OCI-LY7 (cell line): ENCODE results near the gene CR1L. TPM values are rescaled to one million over a fixed set of nuclear protein-coding genes. Genes with fewer than 3 reads are reported as not detected.

ENCODE experiments used
- BruUV-seq: library from RNA; stranded (reverse); fragments of 400-500 nt; replicated peaks from 2 replicates; lab custom pipeline; 2021; lab: Mats Ljungman, UMichigan
- CTCF ChIA-PET: fragments of 300-600 bp; sonication (Branson Sonifier 250); formaldehyde crosslinking; loops from one replicate; lab custom pipeline; 2022; ENCODE audit warnings: antibody characterized with exemption; ENCODE audit not compliant: unreplicated experiment; lab: Charles Lee
- POLR2A ChIA-PET: fragments of 300-600 bp; sonication (Branson Sonifier 250); formaldehyde crosslinking; loops from one replicate; lab custom pipeline; 2022; ENCODE audit warnings: antibody characterized with exemption; lab: Charles Lee
- DNase-seq: peaks from one replicate; pipeline ENCODE4 v3.0.0-alpha.2; 2015; ENCODE audit warnings: low spot score
- H2AFZ ChIP-seq: fragments of 200-600 bp; sonication (generic), shearing (Covaris generic); 2 replicates; pipeline ENCODE4 v1.6.1; 2014; ENCODE audit warnings: mild to moderate bottlenecking, antibody characterized with exemption, low read length, moderate library complexity
- H3K27ac ChIP-seq: fragments of 200-600 bp; sonication (generic); 2 replicates; pipeline ENCODE4 v1.5.1; 2014; ENCODE audit warnings: mixed run types, low read depth, mild to moderate bottlenecking, moderate library complexity, low read length, inconsistent platforms; ENCODE audit not compliant: poor library complexity, severe bottlenecking
- H3K36me3 ChIP-seq: fragments of 200-600 bp; sonication (generic); 2 replicates; pipeline ENCODE4 v1.6.1; 2014; ENCODE audit warnings: mild to moderate bottlenecking, antibody characterized with exemption, low read length, moderate library complexity, mixed read lengths; ENCODE audit not compliant: insufficient read depth
- H3K4me1 ChIP-seq: fragments of 200-600 bp; sonication (generic); 2 replicates; pipeline ENCODE4 v1.5.1; 2014; ENCODE audit warnings: mild to moderate bottlenecking, low read length; ENCODE audit not compliant: insufficient read depth, poor library complexity, severe bottlenecking
- H3K4me2 ChIP-seq: fragments of 200-600 bp; sonication (generic); 2 replicates; pipeline ENCODE4 v1.6.1; 2014; ENCODE audit warnings: mild to moderate bottlenecking, low read length
- H3K4me3 ChIP-seq: fragments of 200-600 bp; sonication (generic); 2 replicates; pipeline ENCODE4 v1.5.1; 2014; ENCODE audit warnings: mild to moderate bottlenecking, low read depth, low read length; ENCODE audit not compliant: poor library complexity, severe bottlenecking
- H3K79me2 ChIP-seq: fragments of 200-600 bp; sonication (generic); 2 replicates; pipeline ENCODE4 v1.6.1; 2016; ENCODE audit warnings: low read depth, mild to moderate bottlenecking, low read length, moderate library complexity, mixed read lengths; ENCODE audit not compliant: insufficient read depth
- H3K9me2 ChIP-seq: fragments of 200-600 bp; sonication (generic); 2 replicates; pipeline ENCODE4 v1.6.1; 2016; ENCODE audit warnings: mild to moderate bottlenecking, low read length, mixed read lengths; ENCODE audit not compliant: insufficient read depth
- H3K9me3 ChIP-seq: fragments of 200-600 bp; sonication (generic); 2 replicates; pipeline ENCODE4 v1.6.1; 2014; ENCODE audit warnings: mild to moderate bottlenecking, mixed run types, low read length, mixed read lengths
- H4K20me1 ChIP-seq: fragments of 200-600 bp; sonication (generic); 2 replicates; pipeline ENCODE4 v1.6.1; 2014; ENCODE audit warnings: mild to moderate bottlenecking, antibody characterized with exemption, low read length, moderate library complexity, mixed read lengths; ENCODE audit not compliant: insufficient read depth
- CTCF ChIP-seq: fragments of 200-600 bp; sonication (generic); conservative IDR thresholded peaks from 2 replicates; pipeline ENCODE4 v1.5.1; 2014; ENCODE audit warnings: mild to moderate bottlenecking, antibody characterized with exemption, low read length, moderate library complexity, mixed read lengths
- EZH2phosphoT487 ChIP-seq: fragments of 200-600 bp; sonication (generic); IDR thresholded peaks from 2 replicates; pipeline ENCODE4 v1.6.1; 2018; ENCODE audit warnings: low read depth, borderline replicate concordance, mild to moderate bottlenecking, mixed run types, antibody characterized with exemption, low read length, moderate library complexity, mixed read lengths
- intact Hi-C: fragments of 100-400 bp; cut with micrococcal nuclease; formaldehyde crosslinking; loops from one replicate; pipeline ENCODE4 v1.10.0; 2022; ENCODE audit not compliant: unreplicated experiment
- total RNA-seq, 2 experiments: library from RNA; depleted of rRNA in 1 of 2; stranded (reverse); fragments of >200 nt in 1 of 2; shearing (Covaris generic) in 1 of 2; gene quantifications; 2 replicates each; pipeline ENCODE4 v1.2.3, GENCODE V29; 2014 to 2022

The CR1L gene
- total RNA-seq, 2 experiments from 2014 or later, result not detected

- Histone ChIP-seq H3K79me2 (peaks cover 79% of the 10 kb centered on the region), H3K27ac (peak within 1 kb of the TSS; percentile 100), H3K4me1 (peaks cover 74% of the 10 kb centered on the region), H2AFZ (no peak within 1 kb of the TSS), H3K36me3 (peaks cover 18% of the 10 kb centered on the region), H3K9me2 (no peaks in the 10 kb centered on the region), H4K20me1 (peaks cover 33% of the 10 kb centered on the region; the same call in 1 of the 2 replicates), H3K4me3 (peak within 1 kb of the TSS; percentile 98), H3K4me2 (peak within 1 kb of the TSS; percentile 94), H3K9me3 (no peaks in the 10 kb centered on the region)
- ChIA-PET CTCF (no interaction called here), POLR2A (interaction anchor here (0.8 to 3.5 kb wide), 3 partner anchors 49 to 124 kb away, joined by 3 to 15 read pairs (median 4); no protein-coding TSS in a partner anchor)
- TF ChIP-seq EZH2phosphoT487, result no peak
- no peak for TF ChIP-seq CTCF
- peak; percentile 96 for DNase-seq
- BruUV-seq, result no TSS peak
- intact Hi-C loops, result loop anchor here (1.0 to 5.0 kb wide), 3 partner anchors 45 to 115 kb away; no protein-coding TSS in a partner anchor
Observed at GRCh38 chr1:207751790-207752455, 107.0 kb downstream of the CR1L start, which contains the start of gene CD46. TSS of gene CD46 (plus strand) at chr1:207752054. CDS start at chr1:207752213, 159 bp downstream.

DNA sequence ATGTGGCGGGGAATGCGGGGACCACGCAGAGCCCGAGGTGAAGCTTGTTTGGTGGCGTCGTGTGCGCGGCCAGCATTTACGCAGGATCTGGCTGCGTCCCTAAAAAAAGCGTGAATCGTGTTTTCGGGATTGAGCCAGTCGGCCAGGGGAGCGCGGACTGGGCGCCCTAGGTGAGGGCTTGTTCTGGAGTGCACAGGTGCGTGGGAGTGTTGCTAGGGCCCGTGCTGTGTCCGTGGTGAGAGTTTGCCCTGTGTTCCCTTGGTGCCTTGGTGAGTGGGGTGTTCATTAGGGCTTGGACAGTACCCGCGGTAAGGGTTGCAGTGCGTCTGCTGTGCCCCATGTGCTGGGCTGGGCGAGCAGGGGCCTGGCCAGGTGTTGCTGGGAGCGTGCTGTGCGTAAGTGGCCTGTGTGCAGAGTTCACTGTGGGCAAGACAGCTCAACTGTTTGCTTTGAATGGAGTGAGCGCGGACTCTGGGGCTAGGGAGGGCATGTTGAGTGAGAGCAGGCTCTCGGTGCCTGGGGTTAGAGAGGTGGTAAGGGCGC is 107.6 kb downstream of the CR1L start:
- no peak for TF ChIP-seq CTCF
- TF ChIP-seq EZH2phosphoT487, result no peak
- Histone ChIP-seq H2AFZ (no peak overlapping the region), H3K4me3 (peak overlapping the region; percentile 98), H3K36me3 (peaks cover 24% of the 10 kb centered on the region), H4K20me1 (peaks cover 33% of the 10 kb centered on the region; the same call in 1 of the 2 replicates), H3K4me2 (peak overlapping the region; percentile 90), H3K9me2 (no peaks in the 10 kb centered on the region), H3K27ac (peak overlapping the region; percentile 100), H3K4me1 (peaks cover 68% of the 10 kb centered on the region), H3K79me2 (peaks cover 79% of the 10 kb centered on the region), H3K9me3 (no peaks in the 10 kb centered on the region)
- BruUV-seq, result no TSS peak
- intact Hi-C loops, result loop anchor here (1.0 to 5.0 kb wide), 3 partner anchors 44 to 115 kb away; no protein-coding TSS in a partner anchor
- peak; percentile 27 for DNase-seq
- ChIA-PET CTCF (no interaction called here), POLR2A (interaction anchor here (1.0 to 3.5 kb wide), 3 partner anchors 24 to 124 kb away, joined by 3 to 15 read pairs (median 3); no protein-coding TSS in a partner anchor)
